Measurements from ENCODE around the gene JAGN1.

GRCh38 chr3:9841015-9841414, 49.4 kb upstream of the JAGN1 start:
- TF ChIP-seq, protein P1, sequence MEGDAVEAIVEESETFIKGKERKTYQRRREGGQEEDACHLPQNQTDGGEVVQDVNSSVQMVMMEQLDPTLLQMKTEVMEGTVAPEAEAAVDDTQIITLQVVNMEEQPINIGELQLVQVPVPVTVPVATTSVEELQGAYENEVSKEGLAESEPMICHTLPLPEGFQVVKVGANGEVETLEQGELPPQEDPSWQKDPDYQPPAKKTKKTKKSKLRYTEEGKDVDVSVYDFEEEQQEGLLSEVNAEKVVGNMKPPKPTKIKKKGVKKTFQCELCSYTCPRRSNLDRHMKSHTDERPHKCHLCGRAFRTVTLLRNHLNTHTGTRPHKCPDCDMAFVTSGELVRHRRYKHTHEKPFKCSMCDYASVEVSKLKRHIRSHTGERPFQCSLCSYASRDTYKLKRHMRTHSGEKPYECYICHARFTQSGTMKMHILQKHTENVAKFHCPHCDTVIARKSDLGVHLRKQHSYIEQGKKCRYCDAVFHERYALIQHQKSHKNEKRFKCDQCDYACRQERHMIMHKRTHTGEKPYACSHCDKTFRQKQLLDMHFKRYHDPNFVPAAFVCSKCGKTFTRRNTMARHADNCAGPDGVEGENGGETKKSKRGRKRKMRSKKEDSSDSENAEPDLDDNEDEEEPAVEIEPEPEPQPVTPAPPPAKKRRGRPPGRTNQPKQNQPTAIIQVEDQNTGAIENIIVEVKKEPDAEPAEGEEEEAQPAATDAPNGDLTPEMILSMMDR (conservative IDR thresholded peaks at IDR 0.05; ENCODE audit: low read length): no peak
- no peak for TF ChIP-seq EZH2phosphoT487 (IDR thresholded peaks at IDR 0.05; ENCODE audit: borderline replicate concordance, low read depth, low read length)

All from OCI-LY7 (cell line).